SK-N-SH treated with all-trans-retinoic acid at 6 μM for 48 hours (cell line): ENCODE results near the gene LMF1.

Experiments used
- ARNTL ChIP-seq: fragments of 450-650 bp; formaldehyde crosslinking; IDR thresholded peaks from 2 replicates; pipeline ENCODE4 v1.5.0; 2020; ENCODE audit warnings: low read depth, mild to moderate bottlenecking, moderate library complexity, borderline replicate concordance
- CREB5 ChIP-seq: fragments of 250-450 bp; sonication (Bioruptor Pico); IDR thresholded peaks from 2 replicates; pipeline ENCODE4 v1.5.1; 2020; ENCODE audit warnings: low read depth, mild to moderate bottlenecking, moderate library complexity
- CSDC2 ChIP-seq: fragments of 250-450 bp; sonication (Bioruptor Pico); IDR thresholded peaks from 2 replicates; pipeline ENCODE4 v1.5.0; 2020; ENCODE audit warnings: mild to moderate bottlenecking, moderate library complexity
- GLIS3 ChIP-seq: fragments of 250-450 bp; sonication (Bioruptor Pico); IDR thresholded peaks from 2 replicates; pipeline ENCODE4 v1.5.0; 2020; ENCODE audit warnings: mild to moderate bottlenecking, moderate library complexity
- PPARA ChIP-seq: fragments of 250-450 bp; sonication (Bioruptor Pico); IDR thresholded peaks from 2 replicates; pipeline ENCODE4 v1.5.0; 2020; ENCODE audit warnings: mild to moderate bottlenecking, borderline replicate concordance
- TCF4 ChIP-seq: fragments of 250-450 bp; sonication (Bioruptor Pico); IDR thresholded peaks from 2 replicates; pipeline ENCODE4 v1.8.0; 2021; ENCODE audit warnings: mild to moderate bottlenecking, moderate library complexity, borderline replicate concordance
- ZNF565 ChIP-seq: fragments of 450-650 bp; formaldehyde crosslinking; conservative IDR thresholded peaks from 2 replicates; pipeline ENCODE4 v1.5.0; 2020; ENCODE audit warnings: low read depth, mild to moderate bottlenecking, moderate library complexity
- ZNF70 ChIP-seq: fragments of 450-650 bp; formaldehyde crosslinking; IDR thresholded peaks from 2 replicates; pipeline ENCODE4 v1.5.0; 2020; ENCODE audit warnings: mild to moderate bottlenecking, moderate library complexity
- TF ChIP-seq, protein P1 (sequence below): fragments of 250-450 bp; sonication (Bioruptor Pico); IDR thresholded peaks from 2 replicates; pipeline ENCODE4 v1.8.0; 2021; ENCODE audit warnings: low read depth, mild to moderate bottlenecking, moderate library complexity, borderline replicate concordance
- TF ChIP-seq, protein P2 (sequence below): fragments of 250-450 bp; sonication (Bioruptor Pico); IDR thresholded peaks from 2 replicates; pipeline ENCODE4 v1.8.0; 2020; ENCODE audit warnings: mild to moderate bottlenecking, moderate library complexity, borderline replicate concordance

DNA sequence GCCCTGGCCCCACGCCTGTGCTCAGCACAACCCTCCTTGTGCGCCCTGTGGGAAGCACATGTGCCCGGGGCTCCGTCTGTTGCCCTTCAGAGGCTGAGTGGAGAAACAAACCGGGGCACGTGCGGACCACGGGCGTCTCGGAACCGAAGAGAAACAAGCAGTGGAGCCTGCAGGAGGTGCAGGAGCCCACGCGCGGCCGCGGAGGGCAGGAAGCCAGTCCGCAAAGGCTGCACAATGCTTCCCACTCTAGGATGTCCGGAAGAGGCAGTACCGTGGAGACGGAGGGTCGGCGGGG, 94.8 kb downstream of the LMF1 start:
- no peak for TF ChIP-seq ZNF70 (CRISPR knock-in tag)
- no peak for TF ChIP-seq PPARA (CRISPR knock-in tag)
- TF ChIP-seq, protein P1, sequence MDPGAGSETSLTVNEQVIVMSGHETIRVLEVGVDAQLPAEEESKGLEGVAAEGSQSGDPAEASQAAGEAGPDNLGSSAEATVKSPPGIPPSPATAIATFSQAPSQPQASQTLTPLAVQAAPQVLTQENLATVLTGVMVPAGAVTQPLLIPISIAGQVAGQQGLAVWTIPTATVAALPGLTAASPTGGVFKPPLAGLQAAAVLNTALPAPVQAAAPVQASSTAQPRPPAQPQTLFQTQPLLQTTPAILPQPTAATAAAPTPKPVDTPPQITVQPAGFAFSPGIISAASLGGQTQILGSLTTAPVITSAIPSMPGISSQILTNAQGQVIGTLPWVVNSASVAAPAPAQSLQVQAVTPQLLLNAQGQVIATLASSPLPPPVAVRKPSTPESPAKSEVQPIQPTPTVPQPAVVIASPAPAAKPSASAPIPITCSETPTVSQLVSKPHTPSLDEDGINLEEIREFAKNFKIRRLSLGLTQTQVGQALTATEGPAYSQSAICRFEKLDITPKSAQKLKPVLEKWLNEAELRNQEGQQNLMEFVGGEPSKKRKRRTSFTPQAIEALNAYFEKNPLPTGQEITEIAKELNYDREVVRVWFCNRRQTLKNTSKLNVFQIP (CRISPR knock-in tag): no peak
- no peak for TF ChIP-seq ZNF565 (CRISPR knock-in tag)
- TF ChIP-seq, protein P2, sequence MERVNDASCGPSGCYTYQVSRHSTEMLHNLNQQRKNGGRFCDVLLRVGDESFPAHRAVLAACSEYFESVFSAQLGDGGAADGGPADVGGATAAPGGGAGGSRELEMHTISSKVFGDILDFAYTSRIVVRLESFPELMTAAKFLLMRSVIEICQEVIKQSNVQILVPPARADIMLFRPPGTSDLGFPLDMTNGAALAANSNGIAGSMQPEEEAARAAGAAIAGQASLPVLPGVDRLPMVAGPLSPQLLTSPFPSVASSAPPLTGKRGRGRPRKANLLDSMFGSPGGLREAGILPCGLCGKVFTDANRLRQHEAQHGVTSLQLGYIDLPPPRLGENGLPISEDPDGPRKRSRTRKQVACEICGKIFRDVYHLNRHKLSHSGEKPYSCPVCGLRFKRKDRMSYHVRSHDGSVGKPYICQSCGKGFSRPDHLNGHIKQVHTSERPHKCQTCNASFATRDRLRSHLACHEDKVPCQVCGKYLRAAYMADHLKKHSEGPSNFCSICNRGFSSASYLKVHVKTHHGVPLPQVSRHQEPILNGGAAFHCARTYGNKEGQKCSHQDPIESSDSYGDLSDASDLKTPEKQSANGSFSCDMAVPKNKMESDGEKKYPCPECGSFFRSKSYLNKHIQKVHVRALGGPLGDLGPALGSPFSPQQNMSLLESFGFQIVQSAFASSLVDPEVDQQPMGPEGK: no peak
- TF ChIP-seq CSDC2 (CRISPR knock-in tag): no peak
- no peak for TF ChIP-seq ARNTL (CRISPR knock-in tag)
- no peak for TF ChIP-seq CREB5 (CRISPR knock-in tag)
- no peak for TF ChIP-seq GLIS3
- no peak for TF ChIP-seq TCF4
